Right atrium auricular region (tissue), 2 donors: ENCODE results near the gene AUNIP. TPM values are rescaled to one million over a fixed set of nuclear protein-coding genes. Genes with fewer than 3 reads are reported as not detected.

Source experiments
- DNase-seq: peaks from one replicate; pipeline ENCODE4 v3.0.0-alpha.2; 2019; ENCODE audit warnings: low spot score
- H3K27ac ChIP-seq, 2 donors: fragments of 200-600 bp; sonication (generic); 1 replicate in 1 of 2; 2 replicates in 1 of 2; pipeline ENCODE4 v1.5.1; 2016 to 2019
- H3K27me3 ChIP-seq, 2 donors: fragments of 200-600 bp; sonication (generic); one replicate each; pipeline versions ENCODE4 v1.5.1 to v1.6.0; 2017 to 2019
- H3K36me3 ChIP-seq: fragments of 200-600 bp; sonication (generic); one replicate; pipeline ENCODE4 v1.5.1; 2016
- H3K4me1 ChIP-seq, 2 donors: fragments of 200-600 bp; sonication (generic); one replicate each; pipeline versions ENCODE4 v1.5.1 to v1.6.0; 2017 to 2019
- H3K4me3 ChIP-seq, 2 donors: fragments of 200-600 bp; sonication (generic); 1 replicate in 1 of 2; 2 replicates in 1 of 2; pipeline ENCODE4 v1.5.1; 2017 to 2019; ENCODE audit warnings: mild to moderate bottlenecking in 1 of 2, moderate library complexity in 1 of 2
- H3K9me3 ChIP-seq, 2 donors: fragments of 200-600 bp; sonication (generic); one replicate each; pipeline ENCODE4 v1.5.1; 2019
- CTCF ChIP-seq, 2 donors: fragments of 200-600 bp; sonication (generic); IDR thresholded peaks; one replicate each; pipeline ENCODE4 v1.5.1; 2019; ENCODE audit warnings: antibody characterized with exemption in 2 of 2
- total RNA-seq, 2 donors: library from RNA; depleted of rRNA; stranded (reverse); fragments of >200 nt; gene quantifications; one replicate each; pipeline ENCODE4 v1.1.0, GENCODE V29; 2016

Gene AUNIP
- total RNA-seq, 2 donors from 2014 or later: not detected

GRCh38 chr1:25831569-25832196 is 27.6 kb downstream of the AUNIP start:
- H3K27ac ChIP-seq: no peak overlapping the region
- no peaks in the 10 kb centered on the region for H3K9me3 ChIP-seq
- H3K4me1 ChIP-seq: peaks cover 0 to 17% of the 10 kb centered on the region in 2 donors
- TF ChIP-seq CTCF (IDR thresholded peaks at IDR 0.05): no peak
- peaks cover 76% of the 10 kb centered on the region for H3K36me3 ChIP-seq
- no peak overlapping the region for H3K4me3 ChIP-seq
- H3K27me3 ChIP-seq: no peaks in the 10 kb centered on the region
- DNase-seq: no peak

GRCh38 chr1:25829046-25829445 is 30.2 kb downstream of the AUNIP start:
- Histone ChIP-seq H3K27ac (no peak overlapping the region), H3K4me1 (peaks cover 0 to 3% of the 10 kb centered on the region in 2 donors), H3K36me3 (peaks cover 86% of the 10 kb centered on the region), H3K4me3 (no peak overlapping the region), H3K27me3 (no peaks in the 10 kb centered on the region), H3K9me3 (no peaks in the 10 kb centered on the region)
- no peak for DNase-seq
- TF ChIP-seq CTCF (IDR thresholded peaks at IDR 0.05): no peak

GRCh38 chr1:25828491-25828890 is 30.8 kb downstream of the AUNIP start:
- H3K9me3 ChIP-seq: no peaks in the 10 kb centered on the region
- no peak for DNase-seq
- no peaks in the 10 kb centered on the region for H3K27me3 ChIP-seq
- H3K4me3 ChIP-seq: no peak overlapping the region
- TF ChIP-seq CTCF (IDR thresholded peaks at IDR 0.05): no peak
- no peak overlapping the region for H3K27ac ChIP-seq
- H3K4me1 ChIP-seq: peaks cover 0 to 3% of the 10 kb centered on the region in 2 donors
- peaks cover 84% of the 10 kb centered on the region for H3K36me3 ChIP-seq

GRCh38 chr1:25826571-25826970 is 32.7 kb downstream of the AUNIP start:
- Histone ChIP-seq H3K9me3 (no peaks in the 10 kb centered on the region), H3K27ac (no peak overlapping the region), H3K4me1 (peaks cover 0 to 17% of the 10 kb centered on the region in 2 donors), H3K36me3 (peaks cover 66% of the 10 kb centered on the region), H3K27me3 (no peaks in the 10 kb centered on the region), H3K4me3 (no peak overlapping the region)
- no peak for DNase-seq
- no peak for TF ChIP-seq CTCF (IDR thresholded peaks at IDR 0.05)

GRCh38 chr1:25825605-25826004 is 33.7 kb downstream of the AUNIP start:
- DNase-seq: no peak
- H3K27ac ChIP-seq: no peak overlapping the region
- TF ChIP-seq CTCF (IDR thresholded peaks at IDR 0.05): no peak
- no peak overlapping the region for H3K4me3 ChIP-seq
- H3K27me3 ChIP-seq: no peaks in the 10 kb centered on the region
- H3K36me3 ChIP-seq: peaks cover 56% of the 10 kb centered on the region
- H3K4me1 ChIP-seq: peaks cover 0 to 27% of the 10 kb centered on the region in 2 donors
- no peaks in the 10 kb centered on the region for H3K9me3 ChIP-seq

- H3K36me3 ChIP-seq: peaks cover 16% of the 10 kb centered on the region
- no peak for TF ChIP-seq CTCF (IDR thresholded peaks at IDR 0.05)
- DNase-seq: no peak
- H3K9me3 ChIP-seq: no peaks in the 10 kb centered on the region
- no peaks in the 10 kb centered on the region for H3K27me3 ChIP-seq
- H3K4me3 ChIP-seq: peak overlapping the region; percentile 86 to 98
- peaks cover 0 to 44% of the 10 kb centered on the region in 2 donors for H3K4me1 ChIP-seq
- H3K27ac ChIP-seq: peak overlapping the region; percentile 91 to 92
Observed at GRCh38 chr1:25821630-25822091, 37.6 kb downstream of the AUNIP start.
